Stimulated activated CD8-positive, alpha-beta memory T cell treated with anti-CD3 and anti-CD28 coated beads, Interleukin-2, amount 100 ng/mL, for 1 hour (primary cell): ENCODE data around the gene CCM2L.

Source experiments
- DNase-seq, 2 donors: peaks; one replicate each; pipeline ENCODE4 v3.0.0-alpha.2; 2020; ENCODE audit warnings: low read depth in 2 of 2

Gene CCM2L

DNA sequence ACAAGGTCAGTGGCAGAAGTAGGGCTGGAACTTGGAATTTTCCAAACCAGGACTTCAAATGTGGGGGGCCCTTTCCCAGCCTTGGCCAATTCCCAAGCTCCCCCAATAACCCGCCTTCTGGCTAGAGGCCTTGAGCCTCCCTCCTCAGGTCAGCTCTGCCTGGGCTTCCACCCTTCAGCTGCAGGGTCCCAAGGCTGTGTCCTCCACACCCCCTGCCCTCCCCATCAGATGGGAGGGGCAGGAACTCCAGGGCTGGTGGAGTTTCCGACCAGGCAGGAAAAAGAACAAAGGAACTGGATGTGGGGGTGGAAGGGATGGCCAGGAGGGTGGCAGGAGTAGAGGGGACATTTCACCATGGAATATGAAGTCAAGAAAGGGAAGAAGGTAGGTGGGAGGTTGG is at the start of gene CCM2L:
Gene CCM2L, plus strand, starts transcription at position 338 of the 400 bp plus-strand sequence. Its CDS starts 17 bp downstream, at position 355.
- no peak for DNase-seq

DNA sequence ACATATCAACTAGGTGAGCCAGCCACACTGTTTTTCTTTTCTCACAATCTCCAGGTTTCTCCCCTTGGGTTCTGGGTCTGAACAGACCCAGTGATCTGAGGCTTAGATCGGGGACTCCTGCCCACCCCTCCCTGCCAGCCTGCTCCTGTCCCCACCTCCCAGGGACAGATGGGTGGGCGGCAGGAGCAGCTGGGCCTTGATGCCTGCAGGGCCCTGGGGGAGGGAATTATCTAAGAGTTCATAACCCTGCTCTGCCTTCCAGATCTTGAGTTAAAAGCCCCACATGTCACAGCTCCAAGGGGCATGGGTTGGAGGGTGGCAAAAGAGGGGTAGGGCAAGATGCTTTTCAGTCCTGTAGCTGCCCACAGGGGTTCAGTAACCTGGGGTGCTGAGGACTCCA is 47.5 kb upstream of the CCM2L start:
- DNase-seq: no peak

DNA sequence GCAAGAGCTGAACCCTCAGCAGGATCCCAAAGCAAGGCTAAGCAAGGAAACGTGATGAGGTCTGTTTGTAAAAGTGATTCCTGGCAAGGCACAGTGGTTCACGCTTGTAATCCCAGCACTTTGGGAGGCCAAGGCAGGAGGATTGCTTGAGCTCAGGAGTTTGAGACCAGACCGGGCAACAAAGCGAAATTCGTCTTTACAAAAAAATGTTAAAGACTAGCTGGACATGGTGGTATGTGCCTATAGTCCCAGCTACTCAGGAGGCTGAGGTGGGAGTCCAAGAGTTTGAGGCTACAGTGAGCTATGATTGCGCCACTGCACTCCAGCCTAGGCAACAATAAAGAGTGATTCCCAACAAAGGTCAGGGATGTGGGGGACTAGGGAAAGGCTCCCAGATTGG is 46.3 kb upstream of the CCM2L start:
- DNase-seq: no peak

DNA sequence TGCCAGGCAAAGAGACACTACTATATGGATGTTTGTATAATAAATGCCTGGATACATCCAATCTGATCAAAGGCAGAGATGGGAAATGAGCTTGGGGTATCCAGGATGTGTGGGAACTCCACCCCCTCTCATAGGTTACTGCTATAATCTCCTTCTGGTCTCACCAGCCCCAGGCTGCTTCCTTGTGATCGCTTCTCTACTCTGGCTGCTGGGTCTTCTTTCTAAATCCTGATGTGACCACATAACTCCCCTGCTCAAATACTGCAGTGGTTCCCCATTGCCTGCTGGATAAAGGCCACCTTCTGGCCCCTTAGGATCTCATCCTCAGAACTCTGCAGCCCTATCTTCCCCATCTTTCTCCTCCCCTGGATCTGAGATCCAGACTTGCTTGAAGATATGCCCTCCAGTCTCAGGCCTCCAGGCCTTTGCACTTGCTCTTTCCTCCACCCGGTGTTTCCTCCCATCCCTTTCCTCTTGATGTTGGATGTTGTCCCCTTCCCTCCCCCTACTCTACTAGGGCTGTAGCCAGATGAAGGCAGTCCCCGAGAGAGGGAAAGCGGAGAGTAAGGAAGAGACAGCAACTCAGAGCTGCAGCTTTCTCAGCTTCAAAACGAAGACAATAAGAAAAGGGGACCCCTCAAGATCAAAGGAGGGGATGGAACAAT is 43.1 kb upstream of the CCM2L start:
- DNase-seq: no peak

DNA sequence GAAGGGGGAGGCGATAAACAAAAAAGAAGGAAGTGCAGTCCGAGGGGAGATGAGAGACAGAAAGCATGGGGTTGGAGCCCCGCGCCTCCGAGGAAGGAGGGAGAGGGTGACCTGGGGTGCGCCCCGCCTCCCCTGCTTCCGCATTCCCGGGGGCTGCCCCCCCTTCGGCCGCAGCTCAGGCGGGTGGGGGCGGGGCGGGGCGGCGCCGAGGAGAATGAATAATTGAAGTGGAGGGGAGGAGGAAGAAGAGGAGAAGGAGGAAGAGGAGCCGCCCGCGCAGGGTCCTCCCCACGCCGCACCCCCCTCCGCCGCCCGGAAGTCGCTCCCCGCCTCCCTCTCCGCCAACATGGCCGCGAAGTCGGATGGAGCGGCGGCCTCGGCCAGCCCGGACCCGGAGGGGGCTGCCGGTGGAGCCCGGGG is 42.4 kb upstream of the CCM2L start, which contains the start of gene XKR7:
Gene XKR7, plus strand, starts transcription at position 322 of the 420 bp plus-strand sequence. Its CDS starts 25 bp downstream, at position 347.
- no peak for DNase-seq

DNA sequence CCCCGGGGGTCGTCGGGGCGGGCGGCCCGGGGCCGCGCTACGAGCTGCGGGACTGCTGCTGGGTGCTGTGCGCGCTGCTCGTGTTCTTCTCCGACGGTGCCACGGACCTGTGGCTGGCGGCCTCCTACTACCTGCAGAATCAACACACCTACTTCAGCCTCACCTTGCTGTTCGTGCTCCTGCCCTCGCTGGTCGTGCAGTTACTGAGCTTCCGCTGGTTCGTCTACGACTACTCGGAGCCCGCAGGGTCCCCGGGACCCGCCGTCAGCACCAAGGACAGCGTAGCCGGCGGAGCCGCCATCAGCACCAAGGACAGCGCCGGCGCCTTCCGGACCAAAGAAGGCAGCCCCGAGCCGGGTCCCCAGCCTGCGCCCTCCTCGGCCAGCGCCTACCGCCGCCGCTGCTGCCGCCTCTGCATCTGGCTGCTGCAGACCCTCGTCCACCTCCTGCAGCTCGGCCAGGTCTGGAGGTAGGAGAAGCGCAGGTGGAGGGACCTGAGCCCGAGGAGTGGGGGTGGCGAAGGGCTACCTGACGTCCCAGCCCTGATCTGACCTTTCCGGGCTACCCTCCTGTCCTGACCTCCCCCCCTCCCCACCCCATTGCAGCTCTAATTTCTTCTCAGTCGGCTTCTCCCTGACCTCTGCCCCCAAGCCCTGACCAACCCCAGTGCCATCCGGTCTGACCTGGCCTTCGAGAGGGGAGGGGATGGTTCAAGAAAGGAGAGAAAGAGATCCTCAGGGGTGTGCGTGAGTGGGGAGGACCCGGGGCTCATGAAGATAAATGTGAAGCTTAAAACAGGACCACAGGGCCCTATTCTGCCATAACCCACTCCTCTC is 41.7 kb upstream of the CCM2L start:
- peak; percentile 61 to 69 for DNase-seq

GRCh38 chr20:31969991-31970390 is 40.2 kb upstream of the CCM2L start:
- DNase-seq: no peak

GRCh38 chr20:31972471-31973021 is 37.7 kb upstream of the CCM2L start:
- no peak for DNase-seq

- DNase-seq: no peak
Measured at GRCh38 chr20:31974296-31974695, 35.9 kb upstream of the CCM2L start.

DNA sequence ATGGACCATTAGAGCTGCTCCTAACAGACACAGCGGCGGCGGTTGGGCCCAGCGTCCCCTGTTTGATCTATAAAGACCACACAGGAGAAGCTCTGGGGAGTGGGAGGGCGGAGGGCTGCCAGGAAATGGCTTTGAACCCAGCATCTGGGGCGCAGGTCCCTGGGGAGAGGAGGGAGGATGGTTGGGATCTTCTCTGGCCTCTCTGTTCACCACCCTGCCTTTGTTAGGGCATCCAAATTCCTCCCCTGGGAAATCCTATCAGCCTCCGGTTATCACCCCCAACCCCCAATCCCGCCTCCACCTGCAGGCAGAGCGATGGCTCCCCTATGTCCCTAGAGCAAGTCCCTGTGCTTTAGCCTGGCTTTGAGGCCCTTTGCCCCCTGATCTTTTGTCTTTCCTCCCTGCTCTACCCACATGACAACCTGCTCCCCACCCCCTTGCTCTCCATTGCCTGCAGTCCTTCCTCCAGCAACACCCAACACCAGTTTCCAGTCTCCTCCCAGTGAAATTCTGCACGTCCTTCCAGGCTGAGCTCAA is 35.2 kb upstream of the CCM2L start:
- no peak for DNase-seq

GRCh38 chr20:31975874-31976273 is 34.4 kb upstream of the CCM2L start:
- DNase-seq: no peak

DNA sequence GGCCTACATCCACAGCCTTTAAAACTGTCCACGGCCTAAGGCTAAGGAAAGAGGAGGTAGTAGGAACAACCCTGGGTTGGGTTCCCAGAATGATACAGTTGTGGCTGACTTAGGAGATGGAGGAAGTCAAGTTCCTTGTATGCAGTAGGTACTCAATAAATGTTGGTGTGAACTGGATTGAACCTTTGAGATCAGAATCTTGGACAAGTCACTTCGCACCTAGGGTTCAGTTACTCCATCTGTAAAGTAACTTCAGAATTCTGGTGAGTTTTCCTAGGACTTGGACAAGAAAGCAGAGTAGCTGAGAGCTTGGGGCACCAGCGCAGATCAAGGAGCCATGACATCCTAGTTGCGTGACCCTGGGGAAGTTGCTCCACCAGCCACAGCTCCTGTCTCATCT is 33.2 kb upstream of the CCM2L start:
- DNase-seq: no peak

DNA sequence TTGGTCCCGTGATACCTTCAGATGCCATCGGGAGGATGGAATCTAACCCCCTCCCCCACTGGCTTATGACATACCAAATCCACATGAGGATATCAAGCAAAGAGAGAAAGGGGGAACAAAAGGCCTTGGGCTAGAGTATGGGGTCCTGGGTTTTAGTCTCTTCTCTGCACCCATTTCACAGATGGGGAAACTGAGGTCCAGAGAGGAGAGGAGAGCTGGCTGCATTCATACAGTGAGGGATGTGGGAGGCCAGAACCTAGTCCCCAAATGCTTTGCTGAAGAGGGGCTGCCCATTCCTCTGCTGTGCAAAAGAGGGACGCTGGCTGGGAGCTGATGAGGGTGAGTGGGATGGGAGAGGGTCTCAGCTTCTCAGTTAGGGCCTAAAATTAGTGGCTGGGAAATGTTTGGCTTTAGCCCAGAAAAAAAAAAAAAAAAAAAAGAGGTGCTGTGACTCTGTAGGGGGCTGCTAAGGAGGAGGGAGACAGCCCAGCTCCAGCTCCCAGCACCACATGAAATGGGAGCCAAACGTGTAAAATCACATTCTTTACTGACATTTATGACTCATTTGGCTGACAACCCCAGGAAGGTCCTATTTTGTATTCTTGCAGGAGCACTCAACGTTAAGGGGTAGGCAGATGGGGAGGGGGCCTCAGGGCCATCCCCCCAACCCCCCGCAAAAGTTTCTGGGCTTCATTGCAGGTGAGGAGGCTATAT is 30.4 kb upstream of the CCM2L start:
- no peak for DNase-seq

DNA sequence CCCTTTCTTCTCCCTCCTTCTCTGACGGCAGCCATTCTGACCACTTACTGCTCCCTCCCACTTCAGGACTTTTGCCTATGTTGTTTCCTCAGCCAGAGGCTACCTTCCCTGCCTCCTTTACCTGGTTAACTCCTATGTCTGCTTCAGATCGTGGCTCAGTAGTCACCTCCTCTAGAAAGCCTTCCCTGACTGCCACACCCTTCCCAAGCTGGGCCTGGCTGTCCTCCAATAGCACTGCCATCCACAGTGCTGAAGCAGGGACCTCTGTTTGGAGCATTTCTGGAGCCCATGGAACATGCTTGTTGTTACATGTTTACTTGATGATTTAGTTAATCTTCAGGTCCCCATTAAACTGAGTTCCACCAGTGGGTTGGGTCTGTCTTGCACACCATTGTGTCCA is 28.5 kb upstream of the CCM2L start:
- DNase-seq: no peak

GRCh38 chr20:31984981-31985471 is 25.2 kb upstream of the CCM2L start:
- DNase-seq: no peak

DNA sequence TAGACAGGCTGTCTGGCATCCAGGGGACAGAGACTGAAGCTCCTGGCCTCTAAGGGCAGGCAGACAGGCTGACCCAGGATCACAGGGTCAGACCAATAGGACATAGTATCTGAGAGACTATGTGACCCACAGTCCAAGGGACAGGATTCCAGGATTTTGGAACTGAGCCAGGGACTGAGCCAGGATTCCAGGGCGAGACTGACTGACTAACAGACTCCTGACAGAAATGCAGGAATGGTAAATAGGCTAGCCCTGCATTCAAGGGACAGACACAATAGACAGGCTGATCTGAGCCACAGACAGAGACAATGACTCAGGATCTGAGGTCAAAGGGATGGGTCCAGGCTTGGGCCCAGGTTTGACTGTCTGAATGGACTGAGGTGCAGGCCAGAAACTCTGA is 22.5 kb upstream of the CCM2L start:
- no peak for DNase-seq

GRCh38 chr20:31988430-31989015 is 21.7 kb upstream of the CCM2L start:
- DNase-seq: no peak

GRCh38 chr20:31989030-31989645 is 21.1 kb upstream of the CCM2L start:
- DNase-seq: no peak

- DNase-seq: no peak
Measured at GRCh38 chr20:31990641-31991338, 19.4 kb upstream of the CCM2L start.

- no peak for DNase-seq
Measured at GRCh38 chr20:31991339-31991705, 18.9 kb upstream of the CCM2L start.
